NCI-H2227 treated with DMSO at 0.1 percent for 48 hours (cell line): Measurements from ENCODE around the gene TUBGCP4.
"Not testable (repeated sequence)": the region's sequence is repeated elsewhere in the genome, so short reads cannot be mapped to it uniquely, and the experiment has no call there.

Experiments used
- DNase-seq: peaks from one replicate; lab custom pipeline; 2025; lab: John Stamatoyannopoulos, UW

TUBGCP4 gene, protein sequence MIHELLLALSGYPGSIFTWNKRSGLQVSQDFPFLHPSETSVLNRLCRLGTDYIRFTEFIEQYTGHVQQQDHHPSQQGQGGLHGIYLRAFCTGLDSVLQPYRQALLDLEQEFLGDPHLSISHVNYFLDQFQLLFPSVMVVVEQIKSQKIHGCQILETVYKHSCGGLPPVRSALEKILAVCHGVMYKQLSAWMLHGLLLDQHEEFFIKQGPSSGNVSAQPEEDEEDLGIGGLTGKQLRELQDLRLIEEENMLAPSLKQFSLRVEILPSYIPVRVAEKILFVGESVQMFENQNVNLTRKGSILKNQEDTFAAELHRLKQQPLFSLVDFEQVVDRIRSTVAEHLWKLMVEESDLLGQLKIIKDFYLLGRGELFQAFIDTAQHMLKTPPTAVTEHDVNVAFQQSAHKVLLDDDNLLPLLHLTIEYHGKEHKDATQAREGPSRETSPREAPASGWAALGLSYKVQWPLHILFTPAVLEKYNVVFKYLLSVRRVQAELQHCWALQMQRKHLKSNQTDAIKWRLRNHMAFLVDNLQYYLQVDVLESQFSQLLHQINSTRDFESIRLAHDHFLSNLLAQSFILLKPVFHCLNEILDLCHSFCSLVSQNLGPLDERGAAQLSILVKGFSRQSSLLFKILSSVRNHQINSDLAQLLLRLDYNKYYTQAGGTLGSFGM

DNA sequence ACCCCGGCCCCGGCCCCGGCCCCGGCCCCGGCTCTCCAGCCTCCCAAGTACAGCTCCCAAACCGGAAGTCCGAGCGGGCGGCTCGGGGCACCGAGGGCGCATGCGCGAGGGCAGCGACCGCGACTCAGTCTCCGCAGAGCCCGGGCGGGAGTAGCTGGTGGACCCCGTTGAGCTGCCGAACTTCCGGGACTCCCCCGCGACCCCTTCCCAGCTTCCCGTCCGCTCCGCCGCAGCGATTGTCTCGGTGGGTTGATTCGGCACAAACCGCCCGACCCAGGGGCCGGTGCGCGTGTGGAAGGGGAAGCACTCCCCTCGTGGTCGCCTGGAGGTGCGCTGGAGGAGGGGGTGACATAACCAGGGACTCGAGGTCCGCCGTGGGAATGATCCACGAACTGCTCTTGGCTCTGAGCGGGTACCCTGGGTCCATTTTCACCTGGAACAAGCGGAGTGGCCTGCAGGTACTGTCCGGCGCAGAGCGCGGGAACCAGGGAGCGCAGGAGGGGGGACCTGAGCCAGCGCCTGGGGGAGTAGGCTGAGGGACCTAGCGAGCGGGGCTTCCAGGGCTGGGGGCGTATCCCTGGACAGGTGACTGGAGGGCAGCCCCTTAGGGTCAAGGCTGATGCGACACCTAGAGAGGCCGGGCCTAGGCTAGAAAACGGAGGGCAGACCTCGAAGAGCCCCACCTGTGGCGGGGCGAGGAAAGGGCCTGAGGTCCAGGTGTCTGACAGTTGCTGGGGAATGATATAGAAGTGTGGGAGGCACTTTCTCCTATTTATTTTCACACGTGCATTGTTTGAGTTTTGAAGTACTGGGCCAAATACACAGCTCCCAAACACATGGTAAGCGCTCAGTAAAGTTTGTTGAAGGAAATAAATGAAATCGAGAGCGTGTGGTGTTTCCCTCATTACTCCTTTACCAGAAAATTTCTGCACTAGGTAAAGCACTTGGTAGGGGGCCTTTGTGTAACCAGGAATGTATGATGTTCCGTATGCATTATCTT, at the start of gene TUBGCP4, which contains the start of gene ZSCAN29:
Gene TUBGCP4 (plus strand): TSS at position 127 of the 1,000 bp plus-strand sequence. CDS start 254 bp downstream, at position 381.
Gene ZSCAN29 (minus strand): TSS at position 69 of the 1,000 bp plus-strand sequence. CDS start 1,130 bp downstream, outside the sequence.
- DNase-seq: peak; percentile 49

DNA sequence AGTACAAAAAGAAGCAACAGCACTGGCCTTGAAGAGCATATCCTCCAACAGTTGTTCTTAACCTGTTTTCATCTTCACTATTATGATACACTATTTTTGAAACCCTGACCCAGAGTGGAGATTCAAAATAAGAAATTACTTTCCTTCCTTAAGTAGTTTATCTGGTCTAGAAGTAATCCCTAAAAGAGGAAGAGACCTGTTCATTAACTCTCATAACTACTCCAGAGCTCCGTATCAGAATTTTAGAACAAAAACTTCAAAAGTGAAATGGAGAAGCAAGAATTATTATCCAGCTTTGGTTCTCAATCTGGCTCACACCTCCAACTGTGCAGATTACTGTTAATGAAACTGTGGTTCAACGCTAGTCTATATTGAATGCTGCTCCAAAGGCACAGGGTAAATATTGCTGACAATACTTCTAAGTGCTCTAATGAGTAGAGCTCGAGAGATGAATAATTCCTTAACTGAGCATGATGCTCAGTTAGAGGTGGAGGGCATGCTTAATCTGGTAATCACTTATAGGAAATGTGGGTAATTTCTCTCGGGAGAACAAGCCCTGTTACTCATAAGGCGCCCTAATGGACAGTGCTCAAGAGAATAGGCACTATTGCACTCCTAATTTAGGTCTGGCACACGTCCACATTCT, 45.7 kb upstream of the TUBGCP4 start:
- DNase-seq: no peak

DNA sequence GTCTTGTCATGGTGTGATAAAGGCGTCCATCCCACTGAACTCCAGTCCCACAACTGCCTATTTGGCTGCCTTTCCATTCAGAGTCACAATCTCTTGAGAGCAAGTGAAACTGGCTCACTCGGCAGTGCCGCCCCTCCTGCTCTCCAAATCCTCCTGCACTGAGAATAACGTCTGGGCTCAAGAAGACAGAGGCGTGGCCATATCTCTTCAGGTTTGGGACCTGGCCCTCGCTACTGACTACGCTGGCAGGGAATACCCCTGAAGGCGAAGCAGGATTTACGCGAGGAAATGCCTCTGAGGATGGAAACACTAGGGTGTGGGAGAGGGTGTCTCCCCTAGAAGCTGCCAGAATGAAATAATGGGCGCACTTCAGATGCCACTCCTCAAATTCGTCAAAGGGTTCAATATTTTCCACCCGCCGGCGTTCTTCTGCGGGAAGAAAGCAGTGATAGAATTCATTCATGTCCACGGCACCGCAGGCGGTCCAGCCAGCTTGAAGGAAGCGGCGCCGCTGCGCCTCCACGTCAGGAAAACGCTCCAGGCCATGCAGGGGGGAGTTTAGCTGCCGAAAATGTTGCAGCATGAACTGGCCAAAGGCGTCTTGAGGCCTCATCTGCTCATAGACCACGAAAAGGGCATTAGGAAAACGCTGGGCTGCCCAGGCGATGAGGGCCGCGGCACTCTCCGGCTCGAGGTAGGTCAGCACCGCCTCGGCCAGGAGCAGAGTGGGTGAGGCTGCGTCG, 41.5 kb upstream of the TUBGCP4 start:
- no peak for DNase-seq

DNA sequence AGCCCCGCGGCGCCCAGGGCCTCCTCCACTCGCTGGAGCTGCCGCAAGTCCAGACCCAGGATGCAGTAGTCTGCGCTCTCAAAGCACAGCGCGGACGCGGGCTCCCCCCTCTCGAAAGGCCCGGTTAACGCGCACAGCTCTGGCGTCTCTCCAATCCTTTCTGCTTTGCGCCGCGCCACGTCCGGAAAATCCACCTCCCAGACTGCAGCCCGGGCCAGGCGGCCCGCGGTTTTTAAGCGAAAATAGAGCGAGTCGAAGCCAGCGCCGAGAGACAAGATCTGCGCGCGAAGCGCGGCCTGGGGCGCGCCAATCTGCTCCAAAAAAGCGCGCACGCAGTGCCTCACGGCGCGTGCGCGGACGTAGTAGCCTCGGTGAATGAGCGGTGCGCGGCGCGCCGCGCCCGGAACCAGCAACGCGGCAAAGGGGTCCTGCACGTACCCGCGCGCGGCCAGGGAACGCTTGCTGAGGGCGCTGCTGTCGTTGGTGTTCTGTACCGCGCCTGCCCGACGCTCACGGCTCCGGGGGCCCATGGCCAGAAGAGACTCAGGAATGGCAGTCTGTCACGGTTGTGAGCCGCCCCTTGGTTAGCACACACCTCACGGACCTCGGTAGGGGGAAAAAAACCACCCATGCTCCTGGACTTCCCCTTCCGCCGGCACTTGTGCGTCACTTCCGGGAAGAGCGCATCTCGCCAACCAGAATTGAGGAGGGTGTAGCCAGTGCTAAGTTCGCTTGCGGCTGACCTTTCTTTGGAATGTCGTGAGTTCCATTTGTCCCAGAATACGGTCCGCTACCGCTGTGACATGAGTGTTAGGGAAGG, 40.7 kb upstream of the TUBGCP4 start, which contains the start of gene LCMT2:
Gene LCMT2 (minus strand): TSS at position 614 of the 820 bp plus-strand sequence. CDS start 84 bp downstream, at position 530.
- DNase-seq: peak; percentile 77

DNA sequence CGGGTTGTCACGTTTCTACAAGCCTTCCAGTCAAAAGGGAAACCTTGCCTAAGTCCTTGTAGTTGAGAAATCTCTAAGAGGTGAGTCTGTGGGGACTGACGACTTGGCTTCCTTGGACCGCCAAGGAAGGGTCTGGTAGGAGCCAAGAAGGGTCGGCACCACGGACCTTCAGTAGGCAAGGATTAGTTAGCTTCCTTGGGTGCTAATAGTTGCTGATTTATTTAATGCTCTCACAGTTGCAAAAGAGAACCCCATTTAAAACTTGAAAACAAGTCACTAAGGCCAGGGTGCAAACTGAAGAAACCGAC, 40.2 kb upstream of the TUBGCP4 start:
- no peak for DNase-seq

DNA sequence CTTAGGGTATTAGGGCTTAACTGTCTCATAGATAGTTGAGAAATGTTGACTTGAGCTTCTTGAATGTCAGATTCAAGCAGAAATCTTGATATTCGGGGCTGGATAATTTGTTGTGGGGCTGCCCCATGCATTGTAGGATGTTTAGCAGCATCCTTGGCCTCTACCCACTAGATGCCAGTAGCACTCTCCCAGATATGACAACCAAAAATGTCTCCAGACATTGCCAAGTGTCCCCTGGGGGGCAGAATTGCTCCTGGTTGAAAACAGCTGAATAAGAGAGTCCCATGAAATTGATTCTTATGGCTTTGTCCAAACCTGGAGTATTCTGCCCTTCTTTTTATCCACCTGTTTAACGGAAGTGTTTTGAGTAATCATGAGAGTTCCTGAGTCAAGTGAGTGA, 24.6 kb upstream of the TUBGCP4 start:
- no peak for DNase-seq

DNA sequence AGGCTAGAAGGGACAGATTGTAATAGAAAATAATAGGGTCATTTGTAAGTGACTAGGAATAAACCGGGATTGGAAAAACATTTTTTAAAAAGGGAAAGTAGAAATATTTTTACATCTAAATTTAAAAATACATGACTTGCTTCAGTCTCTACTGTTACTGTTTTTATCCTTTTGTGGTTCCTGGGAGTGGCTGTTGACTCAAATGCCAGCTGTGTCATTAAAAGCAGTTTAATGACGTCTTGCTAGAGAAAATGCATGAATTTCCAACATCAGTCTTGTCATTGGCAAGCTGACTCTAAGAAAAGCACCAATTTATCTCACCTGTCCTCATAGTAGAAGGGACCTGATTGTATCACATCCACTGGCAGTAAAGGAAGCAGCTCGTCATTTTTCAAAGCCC, 23.8 kb upstream of the TUBGCP4 start:
- no peak for DNase-seq

DNA sequence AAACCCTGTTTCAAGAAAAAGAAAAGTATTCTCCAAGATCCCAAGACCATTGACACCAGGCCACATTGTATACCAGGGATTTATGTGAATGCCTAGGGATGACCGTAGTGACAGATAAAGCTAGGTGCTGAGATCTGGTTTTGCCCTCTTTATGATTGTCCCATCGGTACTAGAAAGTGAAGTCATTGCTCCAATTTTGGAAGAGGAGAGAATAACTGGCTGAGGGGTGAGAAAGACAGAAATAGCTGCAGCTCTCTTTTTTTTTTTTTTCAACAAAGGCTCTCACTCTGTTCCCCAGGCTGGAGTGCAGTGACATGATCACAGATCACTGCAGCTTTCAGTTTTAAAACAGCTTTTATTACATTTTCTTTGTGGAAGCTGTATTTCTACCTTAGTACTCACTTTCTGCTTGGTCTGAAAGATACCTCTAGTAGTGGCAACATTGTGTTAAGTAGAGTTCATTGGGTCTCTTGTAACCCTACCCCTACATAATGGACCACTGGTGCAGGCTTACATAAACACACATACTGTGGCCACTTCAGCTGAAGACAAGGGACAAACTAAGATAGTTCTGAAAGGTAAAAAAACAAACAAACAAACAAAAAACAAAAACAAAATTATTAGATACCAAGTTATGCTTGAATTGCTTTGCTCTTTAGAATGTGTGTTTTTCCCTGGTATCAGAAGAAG, 18.1 kb upstream of the TUBGCP4 start:
- no peak for DNase-seq

DNA sequence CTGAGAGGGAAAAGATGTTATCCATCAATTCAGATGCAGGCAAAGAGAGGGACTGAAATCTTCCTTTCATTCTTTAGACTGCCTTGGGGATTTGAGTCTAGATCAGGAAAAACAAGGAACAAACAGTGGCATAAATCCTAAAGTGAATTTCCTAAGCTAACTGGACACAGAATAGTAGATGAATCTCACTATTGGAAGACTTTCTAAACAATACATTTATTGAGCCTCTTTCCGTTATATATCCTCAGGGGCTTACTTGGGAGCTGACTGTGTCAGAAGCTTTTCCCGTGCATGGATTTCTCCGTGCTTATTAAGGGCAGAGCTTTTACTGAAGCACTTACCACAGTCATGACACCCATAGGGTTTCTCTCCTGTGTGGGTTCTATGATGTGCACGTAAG, 10.1 kb upstream of the TUBGCP4 start:
- no peak for DNase-seq

DNA sequence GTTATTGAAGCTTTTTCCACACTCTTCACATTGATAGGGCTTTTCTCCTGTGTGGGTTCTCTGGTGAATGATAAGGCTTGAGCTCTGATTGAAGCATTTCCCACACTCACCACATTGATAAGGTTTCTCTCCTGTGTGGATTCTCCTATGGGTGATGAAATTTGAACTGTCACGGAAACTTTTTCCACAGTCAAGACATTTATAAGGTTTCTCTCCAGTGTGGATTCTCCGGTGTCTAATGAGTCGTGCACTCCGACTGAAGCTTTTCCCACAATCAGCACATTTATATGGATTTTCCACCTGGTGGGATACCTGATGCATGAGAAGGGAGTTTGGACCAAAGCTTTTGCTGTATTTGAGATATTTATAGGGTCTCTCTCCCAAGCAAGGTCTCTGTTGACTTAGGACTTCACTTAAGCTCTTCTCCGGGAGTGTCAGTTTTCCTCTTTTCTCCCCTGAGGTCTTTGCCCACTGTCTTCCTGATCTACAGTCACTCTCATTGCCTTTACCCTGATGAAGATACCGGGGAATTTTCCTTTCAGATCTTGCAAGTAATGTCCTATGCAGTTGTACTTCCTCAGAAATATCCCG, 9.5 kb upstream of the TUBGCP4 start:
- no peak for DNase-seq

DNA sequence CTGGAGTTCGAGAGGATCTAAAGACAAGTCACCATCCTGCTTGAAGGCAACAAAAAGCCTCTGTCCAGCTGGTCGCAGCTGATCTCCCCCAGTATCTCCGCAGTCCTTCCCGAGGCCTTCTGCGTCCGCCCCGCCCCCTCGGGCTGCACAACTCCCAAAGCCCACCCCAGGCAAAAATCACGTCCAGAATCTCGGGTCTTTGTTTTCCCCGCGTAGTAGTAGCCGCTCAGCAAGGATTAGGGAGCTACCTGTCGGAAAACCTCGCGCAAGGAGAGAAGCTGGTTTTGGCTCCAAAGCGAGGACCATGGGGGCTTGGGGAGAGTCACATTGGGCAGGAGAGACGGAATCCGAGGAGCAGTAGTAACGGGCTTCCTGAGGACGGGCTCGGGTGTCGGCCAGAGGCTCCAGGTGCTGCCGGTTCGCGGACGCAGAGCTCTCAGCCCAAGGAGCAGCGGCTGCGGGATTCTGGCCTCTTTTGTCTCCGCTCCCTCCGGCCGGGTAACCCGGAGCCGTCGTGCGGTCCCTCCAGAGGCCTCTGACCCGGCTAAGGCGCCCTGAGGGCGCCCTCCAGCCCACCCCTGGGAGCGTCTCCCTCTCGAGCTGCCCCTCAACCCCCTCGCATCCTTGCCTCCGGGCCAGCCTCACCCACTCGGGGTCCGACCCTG, 459 bp upstream of the TUBGCP4 start:
- peak; percentile 1 for DNase-seq

DNA sequence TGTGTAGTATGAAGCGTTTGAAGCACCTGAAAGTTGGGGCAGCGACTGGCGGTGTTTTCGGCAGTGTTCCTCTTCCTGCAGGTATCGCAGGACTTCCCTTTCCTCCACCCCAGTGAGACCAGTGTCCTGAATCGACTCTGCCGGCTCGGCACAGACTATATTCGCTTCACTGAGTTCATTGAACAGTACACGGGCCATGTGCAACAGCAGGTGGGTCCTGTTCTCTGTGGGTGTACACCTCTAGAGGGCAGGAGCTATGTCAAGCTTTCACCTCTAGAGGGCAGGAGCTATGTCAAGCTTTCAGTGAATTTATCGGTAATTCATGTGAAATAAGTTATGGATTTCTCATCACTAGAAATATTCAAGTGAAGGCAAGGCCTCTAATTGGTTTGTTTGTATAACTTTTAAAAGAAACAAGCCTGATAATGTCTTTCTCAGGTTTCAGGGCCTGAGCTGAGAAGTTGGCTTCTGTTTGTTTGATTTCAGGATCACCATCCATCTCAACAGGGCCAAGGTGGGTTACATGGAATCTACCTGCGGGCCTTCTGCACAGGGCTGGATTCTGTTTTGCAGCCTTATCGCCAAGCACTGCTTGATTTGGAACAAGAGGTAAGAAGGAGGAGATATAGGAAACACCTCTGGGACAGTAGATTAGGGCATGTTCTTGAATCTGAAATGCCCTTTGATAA, 5.3 kb downstream of the TUBGCP4 start:
- DNase-seq: no peak

DNA sequence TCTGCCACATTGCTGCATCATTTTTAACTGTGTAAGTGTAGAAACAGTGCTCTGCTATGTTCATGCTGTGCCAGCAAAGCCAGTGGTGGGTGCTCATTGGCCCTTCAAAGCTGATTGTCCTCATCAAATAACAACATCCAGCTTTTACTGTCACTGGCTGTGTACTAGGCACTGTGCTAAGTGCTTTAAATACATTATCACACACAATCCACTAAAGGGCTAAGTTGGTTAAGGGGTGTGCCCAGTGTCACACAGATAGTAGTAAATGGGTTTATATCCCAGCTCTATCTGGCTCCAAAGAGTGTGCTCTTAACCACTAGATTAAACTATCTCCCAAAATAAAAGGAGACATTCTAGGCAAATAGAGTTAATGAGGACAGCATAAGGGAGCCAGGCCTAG, 7.7 kb downstream of the TUBGCP4 start:
- no peak for DNase-seq

DNA sequence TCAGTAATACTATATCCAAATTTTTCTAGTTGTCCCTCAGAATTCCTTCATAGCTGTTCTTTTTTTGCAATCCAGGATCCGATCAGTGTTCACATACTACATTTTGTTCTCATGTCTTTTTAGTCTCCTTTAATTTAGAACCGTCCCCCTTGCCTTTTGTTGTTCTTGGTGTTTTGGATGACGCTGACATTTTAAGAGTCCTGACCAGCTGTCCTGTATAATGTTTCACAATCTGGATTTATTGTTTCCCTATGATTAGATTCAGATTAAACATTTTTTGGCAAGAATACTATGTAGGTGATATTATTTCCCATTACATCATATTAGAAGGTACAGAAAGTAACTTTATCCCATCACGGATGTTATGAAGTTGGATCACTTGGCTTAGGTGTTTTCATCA, 11.4 kb downstream of the TUBGCP4 start:
- no peak for DNase-seq

DNA sequence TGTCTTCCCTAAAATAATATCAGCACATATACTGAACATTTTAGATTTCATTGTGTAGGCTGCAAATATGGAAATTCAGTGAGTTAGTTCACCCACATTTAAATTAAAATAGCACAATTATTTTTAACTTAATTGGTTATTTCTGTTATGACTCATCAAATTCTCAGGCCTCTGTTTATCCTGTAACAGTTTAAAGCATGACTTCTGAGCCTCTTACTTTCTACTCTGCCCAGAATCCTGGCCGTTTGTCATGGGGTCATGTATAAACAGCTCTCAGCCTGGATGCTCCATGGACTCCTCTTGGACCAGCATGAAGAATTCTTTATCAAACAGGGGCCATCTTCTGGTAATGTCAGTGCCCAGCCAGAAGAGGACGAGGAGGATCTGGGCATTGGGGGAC, 12.2 kb downstream of the TUBGCP4 start:
- no peak for DNase-seq

DNA sequence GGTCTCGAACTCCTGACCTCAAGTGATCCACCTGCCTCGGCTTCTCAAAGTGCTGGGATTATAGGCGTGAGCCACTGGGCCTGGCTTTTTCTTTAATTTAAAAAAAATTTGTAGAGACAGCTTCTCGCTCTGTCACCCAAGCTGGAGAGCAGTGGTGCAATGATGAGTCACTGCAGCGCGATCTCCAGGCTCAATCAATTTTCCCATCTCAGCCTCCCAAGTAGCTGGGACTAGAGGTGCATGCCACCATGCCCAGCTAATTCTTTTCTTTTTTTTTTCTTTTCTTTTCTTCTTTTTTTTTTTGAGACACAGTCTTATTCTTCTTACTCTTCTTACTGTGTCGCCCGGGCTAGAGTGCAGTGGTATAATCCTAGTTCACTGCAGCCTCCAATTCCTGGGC, 19.8 kb downstream of the TUBGCP4 start:
- DNase-seq: no peak

DNA sequence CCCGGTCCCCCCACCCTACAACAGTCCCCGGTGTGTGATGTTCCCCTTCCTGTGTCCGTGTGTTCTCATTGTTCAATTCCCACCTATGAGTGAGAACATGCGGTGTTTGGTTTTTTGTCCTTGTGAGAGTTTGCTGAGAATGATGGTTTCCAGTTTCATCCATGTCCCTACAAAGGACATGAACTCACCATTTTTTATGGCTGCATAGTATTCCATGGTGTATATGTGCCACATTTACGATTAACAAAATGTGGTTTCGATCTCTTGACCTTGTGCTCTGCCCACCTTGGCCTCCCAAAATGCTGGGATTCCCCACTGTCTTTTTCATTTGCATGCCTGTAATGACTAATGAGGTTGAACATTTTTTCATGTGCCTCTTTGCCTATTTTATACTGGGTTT, 22.7 kb downstream of the TUBGCP4 start:
- not testable (repeated sequence) for DNase-seq

DNA sequence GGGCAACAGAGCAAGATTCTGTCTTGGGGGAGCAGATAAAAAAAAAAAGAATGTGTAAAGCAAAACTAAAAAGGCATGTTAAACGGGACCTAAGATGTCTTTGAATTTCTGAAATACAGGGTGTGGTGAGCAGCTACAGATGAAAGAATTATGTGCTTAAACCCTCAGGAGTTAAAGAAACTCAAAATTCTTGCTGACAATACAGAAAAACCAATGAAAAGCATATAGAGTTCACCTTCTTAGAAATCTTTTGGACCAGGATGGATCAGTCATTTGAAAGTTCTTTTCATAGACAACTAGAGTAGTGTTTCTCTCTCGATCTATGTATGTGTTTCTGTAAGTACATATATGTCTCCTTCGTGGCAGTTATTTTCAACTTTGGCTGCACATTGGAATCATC, 31.4 kb downstream of the TUBGCP4 start:
- no peak for DNase-seq
